ENCODE measurements around the gene GALNT9.

DNA sequence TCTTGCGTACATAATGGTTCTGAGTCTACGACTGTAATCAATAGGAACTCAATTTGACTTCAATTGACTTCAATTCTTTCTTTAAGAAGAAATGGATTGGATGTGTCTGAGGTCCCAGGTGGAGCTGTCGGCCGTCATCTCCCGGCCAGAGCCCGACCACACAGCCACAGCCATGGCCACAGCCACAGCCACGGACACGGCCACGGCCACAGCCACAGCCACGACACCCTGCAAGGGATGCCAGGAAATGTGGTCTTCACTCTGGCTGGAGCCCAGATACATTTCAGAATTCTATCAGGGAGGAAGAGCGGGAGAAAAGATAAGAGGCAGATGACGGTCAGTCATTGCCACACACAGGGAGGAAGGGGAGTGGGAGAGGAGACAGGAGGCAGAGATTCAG, 58.9 kb downstream of the GALNT9 start:
- TF ChIP-seq, protein P1, sequence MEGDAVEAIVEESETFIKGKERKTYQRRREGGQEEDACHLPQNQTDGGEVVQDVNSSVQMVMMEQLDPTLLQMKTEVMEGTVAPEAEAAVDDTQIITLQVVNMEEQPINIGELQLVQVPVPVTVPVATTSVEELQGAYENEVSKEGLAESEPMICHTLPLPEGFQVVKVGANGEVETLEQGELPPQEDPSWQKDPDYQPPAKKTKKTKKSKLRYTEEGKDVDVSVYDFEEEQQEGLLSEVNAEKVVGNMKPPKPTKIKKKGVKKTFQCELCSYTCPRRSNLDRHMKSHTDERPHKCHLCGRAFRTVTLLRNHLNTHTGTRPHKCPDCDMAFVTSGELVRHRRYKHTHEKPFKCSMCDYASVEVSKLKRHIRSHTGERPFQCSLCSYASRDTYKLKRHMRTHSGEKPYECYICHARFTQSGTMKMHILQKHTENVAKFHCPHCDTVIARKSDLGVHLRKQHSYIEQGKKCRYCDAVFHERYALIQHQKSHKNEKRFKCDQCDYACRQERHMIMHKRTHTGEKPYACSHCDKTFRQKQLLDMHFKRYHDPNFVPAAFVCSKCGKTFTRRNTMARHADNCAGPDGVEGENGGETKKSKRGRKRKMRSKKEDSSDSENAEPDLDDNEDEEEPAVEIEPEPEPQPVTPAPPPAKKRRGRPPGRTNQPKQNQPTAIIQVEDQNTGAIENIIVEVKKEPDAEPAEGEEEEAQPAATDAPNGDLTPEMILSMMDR (IDR thresholded peaks at IDR 0.05; ENCODE audit: borderline replicate concordance, extremely low read depth, low read length, poor library complexity, severe bottlenecking), result no peak
- no peak for TF ChIP-seq EZH2 (IDR thresholded peaks at IDR 0.05; ENCODE audit: borderline replicate concordance, low read depth, low read length, severe bottlenecking)

All from DND-41 (cell line).